Breast epithelium (tissue), 3 donors: ENCODE measurements around the gene TSPAN10.

Experiments used
- CTCF ChIP-seq, 3 donors: fragments of 450-650 bp; IDR thresholded peaks; one replicate each; pipeline ENCODE4 v1.5.1; 2016 to 2017; ENCODE audit warnings: antibody characterized with exemption in 3 of 3, mild to moderate bottlenecking in 3 of 3, moderate library complexity in 3 of 3
- POLR2AphosphoS5 ChIP-seq, 3 donors: sonication (generic); formaldehyde crosslinking; IDR thresholded peaks; one replicate each; pipeline ENCODE4 v1.6.1; 2017; ENCODE audit warnings: antibody characterized with exemption in 3 of 3

- TF ChIP-seq CTCF (IDR thresholded peaks at IDR 0.05): no peak
- no peak for TF ChIP-seq POLR2AphosphoS5 (IDR thresholded peaks at IDR 0.05)
These were observed 25.0 kb downstream of the TSPAN10 start for GRCh38 chr17:81662002-81662401.
